Psoas muscle (tissue), 8 donors: ENCODE results near the gene SLC22A16. TPM values are rescaled to one million over a fixed set of nuclear protein-coding genes. Genes with fewer than 3 reads are reported as not detected.

Experiments used
- ATAC-seq, 4 donors: fragments of 200-7000 bp; cut with Tn5 transposase; one replicate each; pipeline ENCODE4 v1.9.1; 2020; ENCODE audit warnings: moderate library complexity in 3 of 4, mild to moderate bottlenecking in 2 of 4
- DNase-seq, 2 donors: peaks; one replicate each; pipeline ENCODE4 v3.0.0-alpha.2; 2020
- H3K27ac ChIP-seq: fragments of 200-600 bp; one replicate; pipeline ENCODE4 v1.8.0; 2022
- H3K27me3 ChIP-seq, 3 donors: fragments of 200-600 bp in 1 of 3; one replicate each; pipeline versions ENCODE4 v1.6.1 to v1.8.0; 2013 to 2022; ENCODE audit warnings: low read length in 2 of 3, mild to moderate bottlenecking in 2 of 3, moderate library complexity in 1 of 3; ENCODE audit not compliant: insufficient read depth in 3 of 3
- H3K36me3 ChIP-seq, 2 donors: fragments of 200-600 bp in 1 of 2; one replicate each; pipeline versions ENCODE4 v1.6.1 to v1.8.0; 2013 to 2022; ENCODE audit warnings: low read depth in 1 of 2, mild to moderate bottlenecking in 1 of 2, moderate library complexity in 1 of 2; ENCODE audit not compliant: insufficient read depth in 1 of 2
- H3K4me1 ChIP-seq: fragments of 200-600 bp; one replicate; pipeline ENCODE4 v1.8.0; 2022
- H3K4me3 ChIP-seq: fragments of 200-600 bp; one replicate; pipeline ENCODE4 v1.8.0; 2022; ENCODE audit warnings: mild to moderate bottlenecking
- H3K9me3 ChIP-seq: fragments of 200-600 bp; one replicate; pipeline ENCODE4 v1.8.0; 2022
- CTCF ChIP-seq: fragments of 200-600 bp; IDR thresholded peaks from one replicate; pipeline ENCODE4 v1.8.0; 2022; ENCODE audit warnings: antibody characterized with exemption
- WGBS, 3 donors: extraction: QIAGEN DNeasy Blood & Tissue Kit; methylation state at CpG; one replicate each; pipeline versions ENCODE4 v1.1.6 to v1.1.7; 2013; 5-methylcytosine and 5-hydroxymethylcytosine counted together
- intact Hi-C, 2 donors: fragments of 100-400 bp; cut with DNase I; formaldehyde crosslinking; loops; one replicate each; pipeline versions ENCODE4 v1.11.0 to v1.14.2; 2022
- polyA plus RNA-seq, 3 donors: library from polyadenylated mRNA; stranded (reverse); fragments of 200-250 nt; gene quantifications; one replicate each; pipeline ENCODE4 v1.2.3, GENCODE V29; 2013
- total RNA-seq, 4 donors: library from RNA; stranded (reverse); fragmentation: NEBNext Ultra II Directional in 2 of 4; extraction: Animal tissue kit (Norgen Biotek cat#: 25700) in 2 of 4; gene quantifications; one replicate each; pipeline versions ENCODE4 v1.2.1 to v1.2.4, GENCODE V29; 2021 to 2023
- donor health status: healthy with polysubstance abuse.
- donor health status: DM: no; HTN: no; CAD: no; lungs with moderate emphysema.
- donor health status: Bipolar disorder and iron deficiency.
- donor health status: healthy.
- donor health status: DM: yes; HTN: yes; CAD: no.
- donor health status: DM: no; HTN: no; CAD: no.
- donor health status: DM: no; HTN: no; CAD: no.
- donor health status: DM: yes; HTN: yes; CAD: no.

SLC22A16 gene
- total and polyA plus RNA-seq, 7 donors: 0.03 to 0.07 TPM; not detected in 5

- TF ChIP-seq CTCF: no peak
- peaks cover 2 to 41% of the 10 kb centered on the region in 2 donors for H3K36me3 ChIP-seq
- ATAC-seq (no peak), DNase-seq (no peak)
- intact Hi-C loops: no loop called here
- peaks cover 11% of the 10 kb centered on the region for H3K4me1 ChIP-seq
- no peaks in the 10 kb centered on the region for H3K27me3 ChIP-seq
- no peak overlapping the region for H3K27ac ChIP-seq
- H3K4me3 ChIP-seq: no peak overlapping the region
- H3K9me3 ChIP-seq: no peaks in the 10 kb centered on the region
Observed at GRCh38 chr6:110409794-110410193, 66.6 kb downstream of the SLC22A16 start.

- no peaks in the 10 kb centered on the region for H3K27me3 ChIP-seq
- intact Hi-C loops: no loop called here
Observed at GRCh38 chr6:110408901-110409300, 67.5 kb downstream of the SLC22A16 start.

GRCh38 chr6:110404607-110405006 lies 71.8 kb downstream of the SLC22A16 start:
- no peak for DNase-seq
- peak in 2 of 4 donors; percentile 43 to 49 for ATAC-seq
- Histone ChIP-seq H3K9me3 (no peaks in the 10 kb centered on the region), H3K4me3 (no peak overlapping the region), H3K27me3 (no peaks in the 10 kb centered on the region), H3K27ac (no peak overlapping the region), H3K36me3 (peaks cover 2 to 62% of the 10 kb centered on the region in 2 donors), H3K4me1 (no peaks in the 10 kb centered on the region)
- intact Hi-C loops: no loop called here
- WGBS, 3 donors: 36 to 50% (median 42%) methylated on average over 8 of the region's 8 CpGs
- no peak for TF ChIP-seq CTCF

More at GRCh38 chr6:110408901-110409300, 67.5 kb downstream of the SLC22A16 start:
- no peak for TF ChIP-seq CTCF
- Histone ChIP-seq H3K27ac (no peak overlapping the region), H3K4me1 (peaks cover 2% of the 10 kb centered on the region), H3K9me3 (no peaks in the 10 kb centered on the region), H3K36me3 (peaks cover 2 to 45% of the 10 kb centered on the region in 2 donors), H3K4me3 (no peak overlapping the region)
- ATAC-seq: no peak
- no peak for DNase-seq
- WGBS, 3 donors: 58 to 70% (median 60%) methylated on average over 6 of the region's 6 CpGs

- H3K9me3 ChIP-seq: no peaks in the 10 kb centered on the region
- no peak overlapping the region for H3K4me3 ChIP-seq
- H3K4me1 ChIP-seq: no peaks in the 10 kb centered on the region
- H3K36me3 ChIP-seq: peaks cover 0 to 41% of the 10 kb centered on the region in 2 donors
- WGBS, 3 donors: 83 to 88% (median 86%) methylated on average over 4 of the region's 4 CpGs
- H3K27ac ChIP-seq: no peak overlapping the region
- intact Hi-C loops: no loop called here
- ATAC-seq (no peak), DNase-seq (no peak)
- no peak for TF ChIP-seq CTCF
- no peaks in the 10 kb centered on the region for H3K27me3 ChIP-seq
Observed at GRCh38 chr6:110401585-110402176, 74.7 kb downstream of the SLC22A16 start.

GRCh38 chr6:110400208-110400607 lies 76.2 kb downstream of the SLC22A16 start:
- H3K27ac ChIP-seq: no peak overlapping the region
- WGBS, 3 donors: 64 to 74% (median 72%) methylated on average over 11 to 18 of the region's 18 CpGs
- H3K27me3 ChIP-seq: no peaks in the 10 kb centered on the region
- H3K9me3 ChIP-seq: no peaks in the 10 kb centered on the region
- peaks cover 0 to 38% of the 10 kb centered on the region in 2 donors for H3K36me3 ChIP-seq
- H3K4me1 ChIP-seq: no peaks in the 10 kb centered on the region
- peak in 1 of 4 donors; percentile 25 for ATAC-seq
- intact Hi-C loops: no loop called here
- peak overlapping the region; percentile 60 for H3K4me3 ChIP-seq
- TF ChIP-seq CTCF: no peak
- DNase-seq: no peak
